ENCODE data around the gene ALK. TPM values are rescaled to one million over a fixed set of nuclear protein-coding genes. Genes with fewer than 3 reads are reported as not detected.

Gene ALK
- total and polyA plus RNA-seq, 10 of the 15 experiments (the other 5 are each of a cell fraction or from before 2014, with no cell fraction given) = 0.11 TPM; not detected in 9

GRCh38 chr2:29261003-29261402, 660.4 kb downstream of the ALK start:
- DNase-seq (ENCODE audit: low read depth, low spot score) (no peak), FAIRE-seq (no peak), ATAC-seq (peak; percentile 85)
- in situ Hi-C loops (cut with MboI) (no loop called here), intact Hi-C loops (cut with micrococcal nuclease; ENCODE audit: unreplicated experiment) (no loop called here)
- no peaks in the 10 kb centered on the region for H4K20me1 ChIP-seq (ENCODE audit: control insufficient read depth, insufficient read depth)
- RAD21 ChIA-PET (ENCODE audit: unreplicated experiment) = no interaction called here
- peaks cover 0 to 1% of the 10 kb centered on the region in 2 experiments; a peak in 2 of 4 replicates for H3K27me3 ChIP-seq (replicated peaks in 1 of 2; ENCODE audit: control insufficient read depth in 2 of 2, insufficient read depth in 2 of 2, low read length in 1 of 2)
- no peak overlapping the region for H3K27ac ChIP-seq (ENCODE audit: control insufficient read depth, insufficient read depth)
- SMC1A ChIA-PET (ENCODE audit: uncharacterized antibody, unreplicated experiment) = no interaction called here
- WGBS (ENCODE audit: insufficient coverage, insufficient replicate concordance, low lambda C conversion rate, missing lambda C conversion rate) = 0% methylated on average over 3 of the region's 3 CpGs
- peaks cover 8% of the 10 kb centered on the region; the same call in 1 of the 2 replicates for H3K4me1 ChIP-seq (ENCODE audit: control insufficient read depth, insufficient read depth, low read length)
- H3K79me2 ChIP-seq (ENCODE audit: control insufficient read depth, insufficient read depth, low read length) = no peaks in the 10 kb centered on the region
- POLR2A ChIA-PET = interaction anchor here (0.5 kb wide), 1 partner anchor 175 kb away, joined by 3 read pairs; no protein-coding TSS in a partner anchor
- no peaks in the 10 kb centered on the region; the same call in 2 of the 3 replicates for H3K9me3 ChIP-seq (replicated peaks; ENCODE audit: control insufficient read depth, insufficient read depth, low read length)
- H3K36me3 ChIP-seq (ENCODE audit: control insufficient read depth in 2 of 2, insufficient read depth in 2 of 2, low read length in 1 of 2) = no peaks in the 10 kb centered on the region
- no peak overlapping the region for H3K9ac ChIP-seq (ENCODE audit: control insufficient read depth, insufficient read depth, low read length)
- BruUV-seq (replicated peaks) = no TSS peak
- CTCF ChIA-PET = interaction anchor here (0.6 kb wide), 1 partner anchor 1008 kb away, joined by 3 read pairs; no protein-coding TSS in a partner anchor
- no peak overlapping the region for H2AFZ ChIP-seq (ENCODE audit: control insufficient read depth, low read depth, low read length)
- peak overlapping the region; percentile 3; the same call in 1 of the 2 replicates for H3K4me2 ChIP-seq (ENCODE audit: control insufficient read depth, insufficient read depth)
- no peak overlapping the region for H3K4me3 ChIP-seq
- TF ChIP-seq ZNF687 (IDR thresholded peaks at IDR 0.05) (no peak), SMARCA5 (IDR thresholded peaks at IDR 0.05) (no peak), POLR2AphosphoS2 (IDR thresholded peaks at IDR 0.05; ENCODE audit: low read depth, low read length) (no peak), CREM (IDR thresholded peaks at IDR 0.05; ENCODE audit: low read depth) (0 out of 2 replicates have a peak, but pooled peaks have one; percentile 13), KDM1A (IDR thresholded peaks at IDR 0.05; ENCODE audit: borderline replicate concordance) (no peak), USF2 (IDR thresholded peaks at IDR 0.05; ENCODE audit: borderline replicate concordance, low read depth, low read length) (no peak), PAX8 (IDR thresholded peaks at IDR 0.05) (no peak), ZSCAN29 (IDR thresholded peaks at IDR 0.05) (no peak), HSF1 (IDR thresholded peaks at IDR 0.05; ENCODE audit: low read depth, low read length) (no peak), MTA3 (IDR thresholded peaks at IDR 0.05; ENCODE audit: borderline replicate concordance, low read length) (no peak), PML (IDR thresholded peaks at IDR 0.05; ENCODE audit: low read length) (no peak), HDAC6 (IDR thresholded peaks at IDR 0.05; ENCODE audit: unreplicated experiment) (no peak), STAT3 (IDR thresholded peaks at IDR 0.05; ENCODE audit: low read depth, low read length) (no peak), CUX1 (IDR thresholded peaks at IDR 0.05; ENCODE audit: insufficient replicate concordance, low read depth, low read length) (no peak)

All from GM12878 (cell line).